GM23248 (cell line): Measurements from ENCODE around the gene ANGPTL3. TPM values are rescaled to one million over a fixed set of nuclear protein-coding genes. Genes with fewer than 3 reads are reported as not detected.

Source experiments
- DNase-seq: peaks from one replicate; pipeline ENCODE4 v3.0.0-alpha.2; 2015
- H2AFZ ChIP-seq: fragments of 200-600 bp; sonication (generic); 2 replicates; pipeline ENCODE4 v1.6.1; 2016; ENCODE audit warnings: antibody characterized with exemption
- H3F3A ChIP-seq: fragments of 200-600 bp; sonication (generic); 2 replicates; pipeline ENCODE4 v1.6.1; 2016; ENCODE audit warnings: mild to moderate bottlenecking, antibody characterized with exemption, mixed run types; ENCODE audit not compliant: insufficient read depth
- H3K27ac ChIP-seq: fragments of 200-600 bp; sonication (generic); 2 replicates; pipeline ENCODE4 v1.5.1; 2016; ENCODE audit warnings: mild to moderate bottlenecking
- H3K27me3 ChIP-seq: fragments of 200-600 bp; sonication (generic); replicated peaks from 2 replicates; pipeline ENCODE4 v1.6.1; 2016; ENCODE audit warnings: mild to moderate bottlenecking; ENCODE audit not compliant: insufficient read depth
- H3K36me3 ChIP-seq: fragments of 200-600 bp; sonication (generic); 2 replicates; pipeline ENCODE4 v1.6.1; 2016; ENCODE audit warnings: low read depth, mild to moderate bottlenecking
- H3K4me1 ChIP-seq: fragments of 200-600 bp; sonication (generic); 2 replicates; pipeline ENCODE4 v1.6.1; 2016; ENCODE audit warnings: mild to moderate bottlenecking; ENCODE audit not compliant: insufficient read depth
- H3K4me2 ChIP-seq: fragments of 200-600 bp; sonication (generic); one replicate; pipeline ENCODE4 v1.6.1; 2016; ENCODE audit warnings: mild to moderate bottlenecking; ENCODE audit not compliant: unreplicated experiment
- H3K4me3 ChIP-seq: fragments of 200-600 bp; sonication (generic); 2 replicates; pipeline ENCODE4 v1.5.1; 2016; ENCODE audit warnings: mild to moderate bottlenecking
- H3K79me2 ChIP-seq: fragments of 200-600 bp; sonication (generic); 2 replicates; pipeline ENCODE4 v1.6.1; 2016; ENCODE audit warnings: mild to moderate bottlenecking; ENCODE audit not compliant: insufficient read depth
- H3K9ac ChIP-seq: fragments of 200-600 bp; sonication (generic); 2 replicates; pipeline ENCODE4 v1.6.1; 2016; ENCODE audit warnings: mild to moderate bottlenecking
- H3K9me2 ChIP-seq: fragments of 200-600 bp; sonication (generic); 2 replicates; pipeline ENCODE4 v1.6.1; 2016; ENCODE audit warnings: mixed run types, mild to moderate bottlenecking, moderate library complexity; ENCODE audit not compliant: insufficient read depth
- H3K9me3 ChIP-seq: fragments of 200-600 bp; sonication (generic); one replicate; pipeline ENCODE4 v1.6.1; 2017; ENCODE audit warnings: low read depth
- H4K20me1 ChIP-seq: fragments of 200-600 bp; sonication (generic); 2 replicates; pipeline ENCODE4 v1.6.0; 2016; ENCODE audit not compliant: insufficient read depth
- EZH2 ChIP-seq: fragments of 200-600 bp; sonication (generic); IDR thresholded peaks from 2 replicates; pipeline ENCODE4 v1.6.1; 2018; ENCODE audit warnings: antibody characterized with exemption, mild to moderate bottlenecking; ENCODE audit not compliant: insufficient read depth, poor library complexity, severe bottlenecking
- EZH2phosphoT487 ChIP-seq: fragments of 200-600 bp; sonication (generic); IDR thresholded peaks from 2 replicates; pipeline ENCODE4 v1.6.1; 2018; ENCODE audit warnings: antibody characterized with exemption, moderate library complexity, mild to moderate bottlenecking, low read depth; ENCODE audit not compliant: insufficient read depth
- WGBS, 2 experiments: methylation state at CpG; one replicate each; pipeline ENCODE4 v1.1.6; 2015 to 2017; ENCODE audit warnings: low lambda C conversion rate in 2 of 2, low coverage in 1 of 2; ENCODE audit errors: missing lambda C conversion rate in 2 of 2; 5-methylcytosine and 5-hydroxymethylcytosine counted together
- in situ Hi-C: fragments of 300-500 bp; cut with MboI; formaldehyde crosslinking; loops from 2 replicates; pipeline ENCODE4 v1.15.0; 2020
- polyA plus RNA-seq: library from polyadenylated mRNA; unstranded; fragments of >200 nt; fragmentation: Nextera tagmentation; extraction: Ambion mirVana; gene quantifications from 2 replicates; pipeline ENCODE4 v1.2.1, GENCODE V29; 2016
- total RNA-seq: library from RNA; depleted of rRNA; stranded (reverse); fragments of >200 nt; shearing (Covaris generic); gene quantifications from 2 replicates; pipeline ENCODE4 v1.2.3, GENCODE V29; 2014

The ANGPTL3 gene
- total and polyA plus RNA-seq, 2 experiments from 2014 or later = not detected

- H4K20me1 ChIP-seq = no peaks in the 10 kb centered on the region
- H3K27ac ChIP-seq = no peak overlapping the region
- peaks cover 12% of the 10 kb centered on the region for H3K4me1 ChIP-seq
- no peaks in the 10 kb centered on the region for H3K9me2 ChIP-seq
- no peaks in the 10 kb centered on the region for H3K9me3 ChIP-seq
- DNase-seq = no peak
- TF ChIP-seq EZH2phosphoT487 (no peak), EZH2 (no peak)
- WGBS, 2 experiments = 98 to 99% methylated on average over 5 of the region's 5 CpGs
- H3K4me2 ChIP-seq = no peak overlapping the region
- no peak overlapping the region for H2AFZ ChIP-seq
- H3K27me3 ChIP-seq = no peaks in the 10 kb centered on the region
- H3K4me3 ChIP-seq = no peak overlapping the region
- no peaks in the 10 kb centered on the region for H3K79me2 ChIP-seq
- peaks cover 7% of the 10 kb centered on the region; the same call in 1 of the 2 replicates for H3F3A ChIP-seq
- H3K36me3 ChIP-seq = peaks cover 17% of the 10 kb centered on the region
- H3K9ac ChIP-seq = no peak overlapping the region
- in situ Hi-C loops = no loop called here
These were observed 16.0 kb downstream of the ANGPTL3 start for GRCh38 chr1:62613325-62613727.

GRCh38 chr1:62613890-62614289, 16.6 kb downstream of the ANGPTL3 start:
- in situ Hi-C loops = no loop called here
- H3K4me2 ChIP-seq = no peak overlapping the region
- peaks cover 7% of the 10 kb centered on the region; the same call in 1 of the 2 replicates for H3F3A ChIP-seq
- peak; percentile 5 for DNase-seq
- H3K79me2 ChIP-seq = no peaks in the 10 kb centered on the region
- H2AFZ ChIP-seq = no peak overlapping the region
- 93 to 96% methylated on average over 1 of the region's 1 CpG for WGBS, 2 experiments
- H3K9me3 ChIP-seq = no peaks in the 10 kb centered on the region
- H3K9me2 ChIP-seq = no peaks in the 10 kb centered on the region
- no peak overlapping the region for H3K9ac ChIP-seq
- H3K27me3 ChIP-seq = no peaks in the 10 kb centered on the region
- H3K36me3 ChIP-seq = peaks cover 22% of the 10 kb centered on the region
- no peak overlapping the region for H3K4me3 ChIP-seq
- H3K4me1 ChIP-seq = peaks cover 12% of the 10 kb centered on the region
- H4K20me1 ChIP-seq = no peaks in the 10 kb centered on the region
- TF ChIP-seq EZH2 = no peak
- no peak for TF ChIP-seq EZH2phosphoT487
- no peak overlapping the region for H3K27ac ChIP-seq

GRCh38 chr1:62621907-62622306, 24.6 kb downstream of the ANGPTL3 start:
- Histone ChIP-seq H3K9me2 (no peaks in the 10 kb centered on the region), H3K79me2 (peaks cover 15% of the 10 kb centered on the region), H2AFZ (no peak overlapping the region), H3K4me3 (no peak overlapping the region), H3K36me3 (peaks cover 25% of the 10 kb centered on the region; the same call in 1 of the 2 replicates), H4K20me1 (no peaks in the 10 kb centered on the region), H3K9me3 (no peaks in the 10 kb centered on the region), H3K27me3 (no peaks in the 10 kb centered on the region), H3K27ac (peak overlapping the region; percentile 70), H3K9ac (no peak overlapping the region), H3K4me1 (peaks cover 26% of the 10 kb centered on the region), H3K4me2 (no peak overlapping the region), H3F3A (peaks cover 16% of the 10 kb centered on the region)
- DNase-seq = peak; percentile 96
- TF ChIP-seq EZH2phosphoT487 (no peak), EZH2 (no peak)
- in situ Hi-C loops = no loop called here
- WGBS, 2 experiments = 97 to 100% methylated on average over 1 of the region's 1 CpG

- Histone ChIP-seq H2AFZ (no peak overlapping the region), H3K9me3 (no peaks in the 10 kb centered on the region), H3K4me3 (no peak overlapping the region), H3K27me3 (no peaks in the 10 kb centered on the region), H3K9me2 (no peaks in the 10 kb centered on the region), H3K4me1 (peaks cover 26% of the 10 kb centered on the region), H3K27ac (no peak overlapping the region), H3F3A (peaks cover 16% of the 10 kb centered on the region), H3K9ac (no peak overlapping the region), H3K36me3 (peaks cover 22% of the 10 kb centered on the region), H4K20me1 (no peaks in the 10 kb centered on the region), H3K79me2 (peaks cover 35% of the 10 kb centered on the region), H3K4me2 (no peak overlapping the region)
- in situ Hi-C loops = no loop called here
- peak; percentile 5 for DNase-seq
- 96 to 100% methylated on average over 1 of the region's 1 CpG for WGBS, 2 experiments
- TF ChIP-seq EZH2phosphoT487 = no peak
- no peak for TF ChIP-seq EZH2
These were observed 28.1 kb downstream of the ANGPTL3 start for GRCh38 chr1:62625415-62625814.

- H3K36me3 ChIP-seq = peaks cover 50% of the 10 kb centered on the region
These were observed 31.2 kb downstream of the ANGPTL3 start for GRCh38 chr1:62628506-62628905.

More at GRCh38 chr1:62628506-62628905, 31.2 kb downstream of the ANGPTL3 start:
- Histone ChIP-seq H3K9ac (no peak overlapping the region), H3K9me2 (no peaks in the 10 kb centered on the region), H3K27me3 (no peaks in the 10 kb centered on the region), H4K20me1 (no peaks in the 10 kb centered on the region), H3K9me3 (no peaks in the 10 kb centered on the region), H3K4me1 (peaks cover 4% of the 10 kb centered on the region; the same call in 1 of the 2 replicates), H3K79me2 (peaks cover 35% of the 10 kb centered on the region), H3F3A (no peaks in the 10 kb centered on the region), H2AFZ (no peak overlapping the region), H3K4me3 (no peak overlapping the region), H3K27ac (no peak overlapping the region), H3K4me2 (no peak overlapping the region)
- no peak for TF ChIP-seq EZH2
- no peak for TF ChIP-seq EZH2phosphoT487
- in situ Hi-C loops = no loop called here
- WGBS, 2 experiments = 95 to 100% methylated on average over 1 of the region's 1 CpG
- DNase-seq = no peak
